Measurements from ENCODE around the gene KIF1A. TPM values are rescaled to one million over a fixed set of nuclear protein-coding genes. Genes with fewer than 3 reads are reported as not detected.
"Not testable (repeated sequence)": the region's sequence is repeated elsewhere in the genome, so short reads cannot be mapped to it uniquely, and the experiment has no call there.

Gene KIF1A
- polyA plus RNA-seq, 1 experiment = not detected

GRCh38 chr2:240692583-240693561 lies 127.1 kb downstream of the KIF1A start:
- POLR2A ChIA-PET = not testable (repeated sequence)

GRCh38 chr2:240691631-240692420 lies 128.2 kb downstream of the KIF1A start, which contains the start of gene AQP12A:
AQP12A (plus strand) TSS chr2:240691866; CDS start chr2:240691914, 48 bp downstream.
- H3K27ac ChIP-seq (ENCODE audit: low read depth, low read length); H3K27me3 ChIP-seq (ENCODE audit: control insufficient read depth, insufficient read depth, low read length); DNase-seq (ENCODE audit: low read depth, low spot score); CTCF ChIA-PET; H3K9me3 ChIP-seq (ENCODE audit: control insufficient read depth, insufficient read depth, low read length); H3K4me3 ChIP-seq (ENCODE audit: low read depth, low read length); POLR2A ChIA-PET: not testable (repeated sequence)

More at GRCh38 chr2:240692583-240693561, 127.1 kb downstream of the KIF1A start:
- H3K4me3 ChIP-seq (ENCODE audit: low read depth, low read length); DNase-seq (ENCODE audit: low read depth, low spot score); H3K27ac ChIP-seq (ENCODE audit: low read depth, low read length); H3K27me3 ChIP-seq (ENCODE audit: control insufficient read depth, insufficient read depth, low read length); CTCF ChIA-PET; H3K9me3 ChIP-seq (ENCODE audit: control insufficient read depth, insufficient read depth, low read length): not testable (repeated sequence)

- CTCF ChIA-PET, POLR2A ChIA-PET: not testable (repeated sequence)
These were observed 129.0 kb downstream of the KIF1A start for GRCh38 chr2:240691075-240691427.

DNA sequence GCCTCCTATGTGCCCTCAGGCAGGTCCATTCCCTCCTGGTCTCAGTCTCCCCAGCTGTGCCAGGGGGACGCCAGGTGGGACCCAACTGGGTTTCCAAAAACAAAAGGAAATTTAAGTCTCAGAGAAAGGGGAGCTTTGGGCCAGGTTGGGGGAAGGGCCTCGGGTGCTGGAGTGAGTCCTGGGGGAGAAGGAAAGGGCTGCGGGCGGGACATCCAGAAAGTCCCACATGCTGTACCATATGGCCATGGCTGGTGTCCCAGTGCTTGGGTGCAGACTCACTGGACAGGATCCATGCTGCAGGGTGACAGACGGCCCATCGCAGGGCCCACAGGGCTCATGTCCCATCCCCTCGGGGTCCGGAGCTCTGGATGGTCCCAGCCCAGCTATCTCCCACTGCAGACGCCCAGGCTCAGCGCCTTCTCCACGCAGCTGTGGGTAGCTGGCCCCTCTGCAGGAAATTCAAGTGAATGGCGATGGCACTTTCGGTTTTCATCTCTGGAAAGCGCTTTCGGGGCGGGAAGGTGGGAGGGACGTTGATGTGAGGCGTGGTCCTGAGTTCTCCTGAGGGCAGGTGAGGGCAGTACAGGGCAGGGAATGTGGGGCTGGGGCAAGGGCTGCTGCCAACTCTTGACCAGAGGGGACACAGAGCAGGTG lies 129.5 kb downstream of the KIF1A start:
- POLR2A ChIA-PET; H3K9me3 ChIP-seq (ENCODE audit: control insufficient read depth, insufficient read depth, low read length); DNase-seq (ENCODE audit: low read depth, low spot score); CTCF ChIA-PET; H3K4me3 ChIP-seq (ENCODE audit: low read depth, low read length); H3K27ac ChIP-seq (ENCODE audit: low read depth, low read length): not testable (repeated sequence)
- peaks cover 17% of the 10 kb centered on the region for H3K27me3 ChIP-seq (ENCODE audit: control insufficient read depth, insufficient read depth, low read length)

More at GRCh38 chr2:240691075-240691427, 129.0 kb downstream of the KIF1A start:
- H3K9me3 ChIP-seq (ENCODE audit: control insufficient read depth, insufficient read depth, low read length); H3K4me3 ChIP-seq (ENCODE audit: low read depth, low read length); DNase-seq (ENCODE audit: low read depth, low spot score); H3K27ac ChIP-seq (ENCODE audit: low read depth, low read length): not testable (repeated sequence)
- H3K27me3 ChIP-seq (ENCODE audit: control insufficient read depth, insufficient read depth, low read length) = peaks cover 12% of the 10 kb centered on the region

DNA sequence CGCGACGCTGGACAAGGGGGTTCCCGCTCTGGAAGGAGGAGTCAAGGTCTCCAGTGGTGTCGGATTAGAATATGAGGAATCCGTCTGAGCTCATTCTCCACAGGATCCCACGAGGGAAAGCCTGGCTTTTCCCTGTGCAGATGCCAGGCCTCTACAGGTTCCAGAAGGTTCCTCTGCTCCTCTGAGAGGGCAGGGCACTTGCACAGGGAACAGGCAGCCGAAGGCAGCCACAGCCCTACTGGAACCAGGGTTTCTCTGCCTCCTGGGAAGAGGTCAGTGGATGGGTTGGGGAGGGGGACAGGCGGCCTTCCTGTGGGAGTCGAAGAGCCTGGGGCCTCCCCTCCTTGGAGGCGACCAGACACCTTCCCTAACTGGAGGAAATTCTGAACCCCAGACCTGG lies 130.0 kb downstream of the KIF1A start:
- TF ChIP-seq, protein P1, sequence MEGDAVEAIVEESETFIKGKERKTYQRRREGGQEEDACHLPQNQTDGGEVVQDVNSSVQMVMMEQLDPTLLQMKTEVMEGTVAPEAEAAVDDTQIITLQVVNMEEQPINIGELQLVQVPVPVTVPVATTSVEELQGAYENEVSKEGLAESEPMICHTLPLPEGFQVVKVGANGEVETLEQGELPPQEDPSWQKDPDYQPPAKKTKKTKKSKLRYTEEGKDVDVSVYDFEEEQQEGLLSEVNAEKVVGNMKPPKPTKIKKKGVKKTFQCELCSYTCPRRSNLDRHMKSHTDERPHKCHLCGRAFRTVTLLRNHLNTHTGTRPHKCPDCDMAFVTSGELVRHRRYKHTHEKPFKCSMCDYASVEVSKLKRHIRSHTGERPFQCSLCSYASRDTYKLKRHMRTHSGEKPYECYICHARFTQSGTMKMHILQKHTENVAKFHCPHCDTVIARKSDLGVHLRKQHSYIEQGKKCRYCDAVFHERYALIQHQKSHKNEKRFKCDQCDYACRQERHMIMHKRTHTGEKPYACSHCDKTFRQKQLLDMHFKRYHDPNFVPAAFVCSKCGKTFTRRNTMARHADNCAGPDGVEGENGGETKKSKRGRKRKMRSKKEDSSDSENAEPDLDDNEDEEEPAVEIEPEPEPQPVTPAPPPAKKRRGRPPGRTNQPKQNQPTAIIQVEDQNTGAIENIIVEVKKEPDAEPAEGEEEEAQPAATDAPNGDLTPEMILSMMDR (IDR thresholded peaks at IDR 0.05; ENCODE audit: low read depth, low read length) = no peak
- no peak overlapping the region for H3K4me3 ChIP-seq (ENCODE audit: low read depth, low read length)
- DNase-seq (ENCODE audit: low read depth, low spot score) = no peak
- no peak overlapping the region for H3K27ac ChIP-seq (ENCODE audit: low read depth, low read length)
- H3K9me3 ChIP-seq (ENCODE audit: control insufficient read depth, insufficient read depth, low read length) = no peaks in the 10 kb centered on the region
- ChIA-PET CTCF (no interaction called here), POLR2A (no interaction called here)
- peaks cover 17% of the 10 kb centered on the region for H3K27me3 ChIP-seq (ENCODE audit: control insufficient read depth, insufficient read depth, low read length)

- Histone ChIP-seq H3K27ac (ENCODE audit: low read depth, low read length) (no peak overlapping the region), H3K9me3 (ENCODE audit: control insufficient read depth, insufficient read depth, low read length) (no peaks in the 10 kb centered on the region), H3K4me3 (ENCODE audit: low read depth, low read length) (no peak overlapping the region), H3K27me3 (ENCODE audit: control insufficient read depth, insufficient read depth, low read length) (peaks cover 17% of the 10 kb centered on the region)
- CTCF ChIA-PET = no interaction called here
- DNase-seq (ENCODE audit: low read depth, low spot score) = no peak
- POLR2A ChIA-PET = no interaction called here
- TF ChIP-seq, protein P1 (IDR thresholded peaks at IDR 0.05; ENCODE audit: low read depth, low read length) = no peak
These were observed 131.5 kb downstream of the KIF1A start for GRCh38 chr2:240688553-240688919.

Data from AG04450 (cell line).